ENCODE measurements around the gene SLC38A10.

GRCh38 chr17:81309859-81310839, 15.0 kb upstream of the SLC38A10 start:
- TF ChIP-seq POLR2AphosphoS5 (IDR thresholded peaks at IDR 0.05) (no peak), POLR2A (IDR thresholded peaks at IDR 0.05) (no peak), EP300 (IDR thresholded peaks at IDR 0.05) (no peak)
- TF ChIP-seq, protein P1, sequence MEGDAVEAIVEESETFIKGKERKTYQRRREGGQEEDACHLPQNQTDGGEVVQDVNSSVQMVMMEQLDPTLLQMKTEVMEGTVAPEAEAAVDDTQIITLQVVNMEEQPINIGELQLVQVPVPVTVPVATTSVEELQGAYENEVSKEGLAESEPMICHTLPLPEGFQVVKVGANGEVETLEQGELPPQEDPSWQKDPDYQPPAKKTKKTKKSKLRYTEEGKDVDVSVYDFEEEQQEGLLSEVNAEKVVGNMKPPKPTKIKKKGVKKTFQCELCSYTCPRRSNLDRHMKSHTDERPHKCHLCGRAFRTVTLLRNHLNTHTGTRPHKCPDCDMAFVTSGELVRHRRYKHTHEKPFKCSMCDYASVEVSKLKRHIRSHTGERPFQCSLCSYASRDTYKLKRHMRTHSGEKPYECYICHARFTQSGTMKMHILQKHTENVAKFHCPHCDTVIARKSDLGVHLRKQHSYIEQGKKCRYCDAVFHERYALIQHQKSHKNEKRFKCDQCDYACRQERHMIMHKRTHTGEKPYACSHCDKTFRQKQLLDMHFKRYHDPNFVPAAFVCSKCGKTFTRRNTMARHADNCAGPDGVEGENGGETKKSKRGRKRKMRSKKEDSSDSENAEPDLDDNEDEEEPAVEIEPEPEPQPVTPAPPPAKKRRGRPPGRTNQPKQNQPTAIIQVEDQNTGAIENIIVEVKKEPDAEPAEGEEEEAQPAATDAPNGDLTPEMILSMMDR (IDR thresholded peaks at IDR 0.05), result no peak
